A549 (cell line): Measurements from ENCODE around the gene UCN. TPM values are rescaled to one million over a fixed set of nuclear protein-coding genes. Genes with fewer than 3 reads are reported as not detected.

Experiments
- polyA plus RNA-seq, 4 experiments: library from polyadenylated mRNA; depleted of rRNA in 3 of 4; stranded (reverse); fragments of >200 nt; fragmentation: RNase III in 1 of 4; extraction: RNeasy Plus Mini Kit Qiagen cat#74134 plus additional on column Dnase treatment in 1 of 4; gene quantifications; 2 replicates in 3 of 4; 3 replicates in 1 of 4; pipeline ENCODE4 v1.2.3, GENCODE V29; 2011 to 2017

Gene UCN
- polyA plus RNA-seq, 2 of the 4 experiments (the other 2 are of a cell fraction): 0.76 to 1.0 TPM

Other genes starting within 250 kb of the UCN start
- gene OST4, start 236.8 kb downstream of the UCN start, polyA plus RNA-seq (2011; rRNA removed): 392 and 408 TPM in 2 replicates
- gene OST4, start 236.8 kb downstream of the UCN start, polyA plus RNA-seq (2017; fragmentation: RNase III; extraction: RNeasy Plus Mini Kit Qiagen cat#74134 plus additional on column Dnase treatment): 809 to 921 TPM (median 880 TPM) in 3 replicates
- 0.13 TPM in 2 replicates for gene EMILIN1, start 229.8 kb downstream of the UCN start, polyA plus RNA-seq (2011; rRNA removed)
- 0.46 to 0.51 TPM (median 0.49 TPM) in 3 replicates for gene EMILIN1, start 229.8 kb downstream of the UCN start, polyA plus RNA-seq (2017; fragmentation: RNase III; extraction: RNeasy Plus Mini Kit Qiagen cat#74134 plus additional on column Dnase treatment)
- 4.2 and 4.4 TPM in 2 replicates for gene KHK, start 221.7 kb downstream of the UCN start, polyA plus RNA-seq (2011; rRNA removed)
- gene KHK, start 221.7 kb downstream of the UCN start, polyA plus RNA-seq (2017; fragmentation: RNase III; extraction: RNeasy Plus Mini Kit Qiagen cat#74134 plus additional on column Dnase treatment): 7.6 to 8.5 TPM (median 8.3 TPM) in 3 replicates
- 5.8 and 6.6 TPM in 2 replicates for gene CGREF1, start 189.3 kb downstream of the UCN start, polyA plus RNA-seq (2011; rRNA removed)
- gene CGREF1, start 189.3 kb downstream of the UCN start, polyA plus RNA-seq (2017; fragmentation: RNase III; extraction: RNeasy Plus Mini Kit Qiagen cat#74134 plus additional on column Dnase treatment): 4.5 to 5.4 TPM (median 5.1 TPM) in 3 replicates
- gene ABHD1, start 184.6 kb downstream of the UCN start, polyA plus RNA-seq (2011; rRNA removed): 1.9 and 2.4 TPM in 2 replicates
- 0.96 to 1.0 TPM (median 1.0 TPM) in 3 replicates for gene ABHD1, start 184.6 kb downstream of the UCN start, polyA plus RNA-seq (2017; fragmentation: RNase III; extraction: RNeasy Plus Mini Kit Qiagen cat#74134 plus additional on column Dnase treatment)
- gene PREB, start 173.8 kb downstream of the UCN start, polyA plus RNA-seq (2011; rRNA removed): 79.9 and 139 TPM in 2 replicates
- gene PREB, start 173.8 kb downstream of the UCN start, polyA plus RNA-seq (2017; fragmentation: RNase III; extraction: RNeasy Plus Mini Kit Qiagen cat#74134 plus additional on column Dnase treatment): 52.3 to 58.2 TPM (median 54.6 TPM) in 3 replicates
- gene PRR30, start 169.0 kb downstream of the UCN start, polyA plus RNA-seq (2011; rRNA removed): not detected in 2 replicates
- gene PRR30, start 169.0 kb downstream of the UCN start, polyA plus RNA-seq (2017; fragmentation: RNase III; extraction: RNeasy Plus Mini Kit Qiagen cat#74134 plus additional on column Dnase treatment): not detected in 3 replicates
- not detected in 2 replicates for gene TCF23, start 159.4 kb downstream of the UCN start, polyA plus RNA-seq (2011; rRNA removed)
- not detected in 3 replicates for gene TCF23, start 159.4 kb downstream of the UCN start, polyA plus RNA-seq (2017; fragmentation: RNase III; extraction: RNeasy Plus Mini Kit Qiagen cat#74134 plus additional on column Dnase treatment)
- 346 and 429 TPM in 2 replicates for gene ATRAID, start 96.4 kb downstream of the UCN start, polyA plus RNA-seq (2011; rRNA removed)
- 166 to 176 TPM (median 172 TPM) in 3 replicates for gene ATRAID, start 96.4 kb downstream of the UCN start, polyA plus RNA-seq (2017; fragmentation: RNase III; extraction: RNeasy Plus Mini Kit Qiagen cat#74134 plus additional on column Dnase treatment)
- gene SLC5A6, start 96.2 kb downstream of the UCN start, polyA plus RNA-seq (2011; rRNA removed): 86.7 and 104 TPM in 2 replicates
- gene SLC5A6, start 96.2 kb downstream of the UCN start, polyA plus RNA-seq (2017; fragmentation: RNase III; extraction: RNeasy Plus Mini Kit Qiagen cat#74134 plus additional on column Dnase treatment): 77.2 to 86.6 TPM (median 82.7 TPM) in 3 replicates
- 50.5 and 61.8 TPM in 2 replicates for gene CAD, start 91.1 kb downstream of the UCN start, polyA plus RNA-seq (2011; rRNA removed)
- gene CAD, start 91.1 kb downstream of the UCN start, polyA plus RNA-seq (2017; fragmentation: RNase III; extraction: RNeasy Plus Mini Kit Qiagen cat#74134 plus additional on column Dnase treatment): 69.3 to 71.2 TPM (median 70.2 TPM) in 3 replicates
- gene SLC30A3, start 45.4 kb downstream of the UCN start, polyA plus RNA-seq (2011; rRNA removed): 0.90 and 0.97 TPM in 2 replicates
- 1.6 to 1.9 TPM (median 1.7 TPM) in 3 replicates for gene SLC30A3, start 45.4 kb downstream of the UCN start, polyA plus RNA-seq (2017; fragmentation: RNase III; extraction: RNeasy Plus Mini Kit Qiagen cat#74134 plus additional on column Dnase treatment)
- gene DNAJC5G, start 33.0 kb downstream of the UCN start, polyA plus RNA-seq (2011; rRNA removed): 0.12 TPM in 1 of 2 replicates, not detected in the other
- not detected in 3 replicates for gene DNAJC5G, start 33.0 kb downstream of the UCN start, polyA plus RNA-seq (2017; fragmentation: RNase III; extraction: RNeasy Plus Mini Kit Qiagen cat#74134 plus additional on column Dnase treatment)
- gene TRIM54, start 26.0 kb downstream of the UCN start, polyA plus RNA-seq (2011; rRNA removed): 0.05 and 0.14 TPM in 2 replicates
- 0.07 to 0.13 TPM (median 0.11 TPM) in 3 replicates for gene TRIM54, start 26.0 kb downstream of the UCN start, polyA plus RNA-seq (2017; fragmentation: RNase III; extraction: RNeasy Plus Mini Kit Qiagen cat#74134 plus additional on column Dnase treatment)
- gene MPV17, start 14.7 kb upstream of the UCN start, polyA plus RNA-seq (2011; rRNA removed): 130 and 157 TPM in 2 replicates
- 61.4 to 70.5 TPM (median 67.7 TPM) in 3 replicates for gene MPV17, start 14.7 kb upstream of the UCN start, polyA plus RNA-seq (2017; fragmentation: RNase III; extraction: RNeasy Plus Mini Kit Qiagen cat#74134 plus additional on column Dnase treatment)
- 101 and 130 TPM in 2 replicates for gene GTF3C2, start 48.3 kb upstream of the UCN start, polyA plus RNA-seq (2011; rRNA removed)
- 69.2 to 78.2 TPM (median 75.4 TPM) in 3 replicates for gene GTF3C2, start 48.3 kb upstream of the UCN start, polyA plus RNA-seq (2017; fragmentation: RNase III; extraction: RNeasy Plus Mini Kit Qiagen cat#74134 plus additional on column Dnase treatment)
- gene EIF2B4, start 61.9 kb upstream of the UCN start, polyA plus RNA-seq (2011; rRNA removed): 62.8 and 90.3 TPM in 2 replicates
- 73.5 to 75.8 TPM (median 74.5 TPM) in 3 replicates for gene EIF2B4, start 61.9 kb upstream of the UCN start, polyA plus RNA-seq (2017; fragmentation: RNase III; extraction: RNeasy Plus Mini Kit Qiagen cat#74134 plus additional on column Dnase treatment)
- 141 and 158 TPM in 2 replicates for gene SNX17, start 62.2 kb upstream of the UCN start, polyA plus RNA-seq (2011; rRNA removed)
- gene SNX17, start 62.2 kb upstream of the UCN start, polyA plus RNA-seq (2017; fragmentation: RNase III; extraction: RNeasy Plus Mini Kit Qiagen cat#74134 plus additional on column Dnase treatment): 150 to 166 TPM (median 154 TPM) in 3 replicates
- gene ZNF513, start 72.3 kb upstream of the UCN start, polyA plus RNA-seq (2011; rRNA removed): 9.9 and 10.8 TPM in 2 replicates
- gene ZNF513, start 72.3 kb upstream of the UCN start, polyA plus RNA-seq (2017; fragmentation: RNase III; extraction: RNeasy Plus Mini Kit Qiagen cat#74134 plus additional on column Dnase treatment): 13.1 to 22.7 TPM (median 22.1 TPM) in 3 replicates
- gene PPM1G, start 101.1 kb upstream of the UCN start, polyA plus RNA-seq (2011; rRNA removed): 123 and 129 TPM in 2 replicates
- 222 to 230 TPM (median 230 TPM) in 3 replicates for gene PPM1G, start 101.1 kb upstream of the UCN start, polyA plus RNA-seq (2017; fragmentation: RNase III; extraction: RNeasy Plus Mini Kit Qiagen cat#74134 plus additional on column Dnase treatment)
- gene NRBP1, start 120.2 kb upstream of the UCN start, polyA plus RNA-seq (2011; rRNA removed): 229 and 231 TPM in 2 replicates
- gene NRBP1, start 120.2 kb upstream of the UCN start, polyA plus RNA-seq (2017; fragmentation: RNase III; extraction: RNeasy Plus Mini Kit Qiagen cat#74134 plus additional on column Dnase treatment): 126 to 140 TPM (median 138 TPM) in 3 replicates
- gene KRTCAP3, start 133.9 kb upstream of the UCN start, polyA plus RNA-seq (2011; rRNA removed): 1.2 and 1.3 TPM in 2 replicates
- 0.68 to 0.92 TPM (median 0.79 TPM) in 3 replicates for gene KRTCAP3, start 133.9 kb upstream of the UCN start, polyA plus RNA-seq (2017; fragmentation: RNase III; extraction: RNeasy Plus Mini Kit Qiagen cat#74134 plus additional on column Dnase treatment)
- 21.6 and 24.1 TPM in 2 replicates for gene IFT172, start 181.3 kb upstream of the UCN start, polyA plus RNA-seq (2011; rRNA removed)
- gene IFT172, start 181.3 kb upstream of the UCN start, polyA plus RNA-seq (2017; fragmentation: RNase III; extraction: RNeasy Plus Mini Kit Qiagen cat#74134 plus additional on column Dnase treatment): 12.9 to 16.3 TPM (median 14.0 TPM) in 3 replicates
- gene FNDC4, start 186.8 kb upstream of the UCN start, polyA plus RNA-seq (2011; rRNA removed): 1.5 TPM in 2 replicates
- gene FNDC4, start 186.8 kb upstream of the UCN start, polyA plus RNA-seq (2017; fragmentation: RNase III; extraction: RNeasy Plus Mini Kit Qiagen cat#74134 plus additional on column Dnase treatment): 1.6 to 2.3 TPM (median 1.8 TPM) in 3 replicates
- gene GCKR, start 188.4 kb upstream of the UCN start, polyA plus RNA-seq (2011; rRNA removed): 0.48 and 0.65 TPM in 2 replicates
- 0.10 to 0.30 TPM (median 0.25 TPM) in 3 replicates for gene GCKR, start 188.4 kb upstream of the UCN start, polyA plus RNA-seq (2017; fragmentation: RNase III; extraction: RNeasy Plus Mini Kit Qiagen cat#74134 plus additional on column Dnase treatment)